PC-3 (cell line): ENCODE results near the gene EXOC6.
"Not testable (repeated sequence)": the region's sequence is repeated elsewhere in the genome, so short reads cannot be mapped to it uniquely, and the experiment has no call there.

Experiments used
- EZH2 ChIP-seq: fragments of 300-600 bp; sonication (generic); IDR thresholded peaks from one replicate; pipeline ENCODE4 v1.6.1; 2017; ENCODE audit warnings: antibody characterized with exemption, mild to moderate bottlenecking, low read length; ENCODE audit not compliant: unreplicated experiment
- TF ChIP-seq, protein P1 (sequence below): fragments of 300-600 bp; sonication (generic); conservative IDR thresholded peaks from 2 replicates; pipeline ENCODE4 v1.5.1; 2017; ENCODE audit warnings: antibody characterized with exemption, low read depth, mild to moderate bottlenecking, low read length

DNA sequence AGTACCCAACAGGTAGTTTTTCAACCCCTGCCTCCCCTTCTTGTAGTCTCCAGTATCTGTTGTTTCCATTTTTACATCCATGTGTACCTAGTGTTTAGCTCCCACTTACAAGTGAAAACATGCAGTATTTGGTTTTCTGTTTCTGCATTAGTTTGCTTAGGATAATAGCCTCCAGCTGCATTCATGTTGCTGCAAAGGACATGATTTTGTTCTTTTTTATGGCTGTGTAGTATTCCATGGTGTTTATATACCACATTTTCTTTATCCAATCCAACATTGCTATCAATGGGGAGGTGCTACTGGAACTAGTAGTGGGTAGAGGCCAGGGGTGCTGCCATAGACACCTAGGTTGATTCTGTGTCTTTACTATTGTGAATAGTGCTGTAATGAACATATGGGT is 104.3 kb downstream of the EXOC6 start:
- TF ChIP-seq, protein P1, sequence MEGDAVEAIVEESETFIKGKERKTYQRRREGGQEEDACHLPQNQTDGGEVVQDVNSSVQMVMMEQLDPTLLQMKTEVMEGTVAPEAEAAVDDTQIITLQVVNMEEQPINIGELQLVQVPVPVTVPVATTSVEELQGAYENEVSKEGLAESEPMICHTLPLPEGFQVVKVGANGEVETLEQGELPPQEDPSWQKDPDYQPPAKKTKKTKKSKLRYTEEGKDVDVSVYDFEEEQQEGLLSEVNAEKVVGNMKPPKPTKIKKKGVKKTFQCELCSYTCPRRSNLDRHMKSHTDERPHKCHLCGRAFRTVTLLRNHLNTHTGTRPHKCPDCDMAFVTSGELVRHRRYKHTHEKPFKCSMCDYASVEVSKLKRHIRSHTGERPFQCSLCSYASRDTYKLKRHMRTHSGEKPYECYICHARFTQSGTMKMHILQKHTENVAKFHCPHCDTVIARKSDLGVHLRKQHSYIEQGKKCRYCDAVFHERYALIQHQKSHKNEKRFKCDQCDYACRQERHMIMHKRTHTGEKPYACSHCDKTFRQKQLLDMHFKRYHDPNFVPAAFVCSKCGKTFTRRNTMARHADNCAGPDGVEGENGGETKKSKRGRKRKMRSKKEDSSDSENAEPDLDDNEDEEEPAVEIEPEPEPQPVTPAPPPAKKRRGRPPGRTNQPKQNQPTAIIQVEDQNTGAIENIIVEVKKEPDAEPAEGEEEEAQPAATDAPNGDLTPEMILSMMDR, result not testable (repeated sequence)
- not testable (repeated sequence) for TF ChIP-seq EZH2
